ENCODE measurements around the gene ZBTB20. TPM values are rescaled to one million over a fixed set of nuclear protein-coding genes. Genes with fewer than 3 reads are reported as not detected.
A peak's percentile ranks its signal among the peaks of the same experiment; 100 is the strongest.

ZBTB20 gene
- total RNA-seq, 1 experiment from 2014 or later, result 12.8 TPM

- CTCF ChIA-PET, result no interaction called here
- no peak overlapping the region for H3K4me3 Mint-ChIP-seq (ENCODE audit: unreplicated experiment)
- H3K27ac Mint-ChIP-seq (ENCODE audit: unreplicated experiment), result no peak overlapping the region
- H3K36me3 ChIP-seq (ENCODE audit: control insufficient read depth, insufficient read depth, low read length), result no peaks in the 10 kb centered on the region
- peak; percentile 23 to 25 for DNase-seq
- no peaks in the 10 kb centered on the region for H3K4me1 ChIP-seq
- peak; percentile 54 to 61 for TF ChIP-seq CTCF (IDR thresholded peaks at IDR 0.05; ENCODE audit: insufficient read depth in 1 of 2, low read depth in 1 of 2, low read length in 1 of 2, severe bottlenecking in 1 of 2, unreplicated experiment in 1 of 2)
- no peaks in the 10 kb centered on the region for H3K27me3 Mint-ChIP-seq (ENCODE audit: insufficient read depth, unreplicated experiment)
- H3K9me3 ChIP-seq, result no peaks in the 10 kb centered on the region
- H3K27me3 ChIP-seq (replicated peaks; ENCODE audit: control insufficient read depth, insufficient read depth, low read length), result no peaks in the 10 kb centered on the region
- POLR2A ChIA-PET, result no interaction called here
- no peaks in the 10 kb centered on the region for H3K9me3 Mint-ChIP-seq (ENCODE audit: unreplicated experiment)
- H3K4me3 ChIP-seq (ENCODE audit: low read depth, low read length), result no peak overlapping the region
- intact Hi-C loops (cut with micrococcal nuclease; ENCODE audit: unreplicated experiment), result loop anchor here (1.0 to 2.0 kb wide), 3 partner anchors 52 to 652 kb away; no protein-coding TSS in a partner anchor
- no peaks in the 10 kb centered on the region for H3K4me1 Mint-ChIP-seq (ENCODE audit: low read depth, unreplicated experiment)
- no peaks in the 10 kb centered on the region for H3K36me3 Mint-ChIP-seq (ENCODE audit: insufficient read depth, unreplicated experiment)
- no TSS peak for BruUV-seq (replicated peaks)
These were observed 106.3 kb downstream of the ZBTB20 start for GRCh38 chr3:115040673-115041286.

GRCh38 chr3:115040246-115040645, 106.8 kb downstream of the ZBTB20 start:
- Histone ChIP-seq H3K9me3 (no peaks in the 10 kb centered on the region), H3K4me1 (no peaks in the 10 kb centered on the region), H3K27me3 (replicated peaks; ENCODE audit: control insufficient read depth, insufficient read depth, low read length) (no peaks in the 10 kb centered on the region), H3K36me3 (ENCODE audit: control insufficient read depth, insufficient read depth, low read length) (no peaks in the 10 kb centered on the region), H3K4me3 (ENCODE audit: low read depth, low read length) (no peak overlapping the region)
- ChIA-PET CTCF (no interaction called here), POLR2A (no interaction called here)
- no peak overlapping the region for H3K4me3 Mint-ChIP-seq (ENCODE audit: unreplicated experiment)
- no peak overlapping the region for H3K27ac Mint-ChIP-seq (ENCODE audit: unreplicated experiment)
- H3K4me1 Mint-ChIP-seq (ENCODE audit: low read depth, unreplicated experiment), result no peaks in the 10 kb centered on the region
- no peaks in the 10 kb centered on the region for H3K27me3 Mint-ChIP-seq (ENCODE audit: insufficient read depth, unreplicated experiment)
- no peak for DNase-seq
- H3K9me3 Mint-ChIP-seq (ENCODE audit: unreplicated experiment), result no peaks in the 10 kb centered on the region
- no peaks in the 10 kb centered on the region for H3K36me3 Mint-ChIP-seq (ENCODE audit: insufficient read depth, unreplicated experiment)
- intact Hi-C loops (cut with micrococcal nuclease; ENCODE audit: unreplicated experiment), result loop anchor here (1.0 to 2.0 kb wide), 3 partner anchors 52 to 653 kb away; no protein-coding TSS in a partner anchor
- BruUV-seq (replicated peaks), result no TSS peak
- TF ChIP-seq CTCF (IDR thresholded peaks at IDR 0.05; ENCODE audit: insufficient read depth in 1 of 2, low read depth in 1 of 2, low read length in 1 of 2, severe bottlenecking in 1 of 2, unreplicated experiment in 1 of 2), result no peak

- no peaks in the 10 kb centered on the region for H3K4me1 Mint-ChIP-seq (ENCODE audit: low read depth, unreplicated experiment)
- no peaks in the 10 kb centered on the region for H3K36me3 Mint-ChIP-seq (ENCODE audit: insufficient read depth, unreplicated experiment)
- no TSS peak for BruUV-seq (replicated peaks)
- intact Hi-C loops (cut with micrococcal nuclease; ENCODE audit: unreplicated experiment), result no loop called here
- TF ChIP-seq CTCF (IDR thresholded peaks at IDR 0.05; ENCODE audit: insufficient read depth in 1 of 2, low read depth in 1 of 2, low read length in 1 of 2, severe bottlenecking in 1 of 2, unreplicated experiment in 1 of 2), result no peak
- no peaks in the 10 kb centered on the region for H3K4me1 ChIP-seq
- H3K9me3 Mint-ChIP-seq (ENCODE audit: unreplicated experiment), result no peaks in the 10 kb centered on the region
- CTCF ChIA-PET, result no interaction called here
- H3K36me3 ChIP-seq (ENCODE audit: control insufficient read depth, insufficient read depth, low read length), result no peaks in the 10 kb centered on the region
- H3K27ac Mint-ChIP-seq (ENCODE audit: unreplicated experiment), result no peak overlapping the region
- H3K4me3 Mint-ChIP-seq (ENCODE audit: unreplicated experiment), result no peak overlapping the region
- POLR2A ChIA-PET, result no interaction called here
- no peaks in the 10 kb centered on the region for H3K9me3 ChIP-seq
- H3K4me3 ChIP-seq (ENCODE audit: low read depth, low read length), result no peak overlapping the region
- no peaks in the 10 kb centered on the region for H3K27me3 ChIP-seq (replicated peaks; ENCODE audit: control insufficient read depth, insufficient read depth, low read length)
- DNase-seq, result no peak
- H3K27me3 Mint-ChIP-seq (ENCODE audit: insufficient read depth, unreplicated experiment), result no peaks in the 10 kb centered on the region
These were observed 108.3 kb downstream of the ZBTB20 start for GRCh38 chr3:115038817-115039216.

Data from Caco-2 (cell line).